HG03175 (cell line): ENCODE results near the gene PITHD1.
"Not testable (repeated sequence)": the region's sequence is repeated elsewhere in the genome, so short reads cannot be mapped to it uniquely, and the experiment has no call there.

Experiments
- ATAC-seq: cut with Tn5 transposase; IDR thresholded peaks from one replicate; pipeline ENCODE4 v1.9.1; 2021; ENCODE audit warnings: mild to moderate bottlenecking, moderate library complexity; ENCODE audit not compliant: unreplicated experiment

Gene PITHD1

DNA sequence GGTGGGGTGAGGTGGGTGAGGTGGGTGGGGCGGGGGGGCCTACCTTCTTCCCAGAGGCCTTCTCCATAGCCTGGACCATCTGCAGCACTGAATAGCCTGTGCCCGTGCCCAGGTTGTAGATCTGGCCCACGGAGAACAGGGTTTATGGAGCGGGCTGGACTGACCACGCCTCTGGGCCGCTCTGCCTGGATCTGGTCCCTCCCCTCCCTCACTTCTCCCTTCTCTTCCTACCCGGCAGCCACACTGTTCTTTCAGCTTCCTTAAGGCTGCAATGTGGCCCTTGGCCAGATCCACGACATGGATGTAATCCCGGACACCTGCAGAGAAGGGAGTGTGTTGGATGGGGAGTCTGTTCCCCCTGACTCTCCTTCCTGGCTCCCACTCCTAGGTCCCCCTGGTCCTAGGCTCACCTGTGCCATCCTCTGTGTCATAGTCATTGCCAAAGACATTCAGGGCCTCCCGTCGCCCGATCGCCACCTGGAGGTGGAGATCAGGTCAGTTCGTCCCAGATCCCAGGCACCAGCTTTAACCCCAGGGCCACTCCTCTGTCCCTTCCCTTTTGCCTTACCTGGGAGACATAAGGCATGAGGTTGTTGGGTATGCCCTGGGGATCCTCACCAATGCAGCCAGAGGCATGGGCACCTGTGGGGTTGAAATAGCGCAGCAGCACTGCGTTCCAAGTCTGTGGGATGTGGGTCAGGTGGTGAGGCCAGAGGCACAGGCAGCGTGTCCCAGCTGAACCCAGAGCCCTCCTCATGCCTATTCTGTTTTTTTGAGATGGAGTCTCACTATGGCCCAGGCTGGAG lies 18.5 kb downstream of the PITHD1 start:
- ATAC-seq = no peak

DNA sequence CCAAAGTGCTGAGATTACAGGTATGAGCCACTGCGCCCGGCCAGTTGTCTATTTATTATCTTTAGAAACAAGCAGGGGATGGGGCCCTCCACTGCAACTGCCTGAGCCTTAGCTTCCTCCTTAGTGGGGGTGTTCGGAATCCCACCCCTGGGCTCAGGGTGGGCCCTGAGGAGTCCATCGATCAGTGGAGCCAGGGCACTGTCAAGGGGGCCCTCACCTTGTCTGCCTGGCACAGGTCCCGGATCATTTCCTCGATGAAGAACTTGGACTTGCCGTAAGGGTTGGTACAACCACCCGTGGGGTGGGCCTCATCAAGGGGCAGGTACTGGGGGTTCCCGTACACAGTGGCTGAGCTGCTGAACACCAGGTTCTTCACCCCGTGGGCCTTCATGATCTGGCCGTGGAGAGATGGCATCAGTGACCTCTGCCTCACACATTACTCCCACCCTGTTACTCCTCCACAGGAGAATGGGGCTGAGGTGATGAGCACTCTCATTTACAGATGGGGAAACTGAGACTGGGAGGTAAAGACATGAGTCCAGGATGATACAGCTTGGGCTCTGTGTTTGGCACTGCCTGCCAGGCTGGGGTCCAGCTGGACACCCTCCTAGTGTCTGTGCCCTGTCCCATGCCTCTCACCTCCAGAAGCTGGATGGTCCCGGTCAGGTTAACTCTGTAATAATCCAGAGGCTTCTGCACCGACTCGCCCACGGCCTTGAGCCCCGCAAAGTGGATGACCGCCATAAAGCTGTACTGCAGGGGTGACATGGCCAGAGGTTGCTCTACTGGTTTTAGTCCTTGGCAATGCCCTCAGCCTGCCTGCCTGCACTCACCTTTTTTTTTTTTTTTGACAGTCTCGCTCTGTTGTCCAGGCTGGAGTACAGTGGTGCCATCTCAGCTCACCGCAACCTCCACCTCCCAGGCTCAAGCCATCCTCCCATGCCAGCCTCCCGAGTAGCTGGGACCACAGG lies 19.5 kb downstream of the PITHD1 start:
- ATAC-seq = no peak

DNA sequence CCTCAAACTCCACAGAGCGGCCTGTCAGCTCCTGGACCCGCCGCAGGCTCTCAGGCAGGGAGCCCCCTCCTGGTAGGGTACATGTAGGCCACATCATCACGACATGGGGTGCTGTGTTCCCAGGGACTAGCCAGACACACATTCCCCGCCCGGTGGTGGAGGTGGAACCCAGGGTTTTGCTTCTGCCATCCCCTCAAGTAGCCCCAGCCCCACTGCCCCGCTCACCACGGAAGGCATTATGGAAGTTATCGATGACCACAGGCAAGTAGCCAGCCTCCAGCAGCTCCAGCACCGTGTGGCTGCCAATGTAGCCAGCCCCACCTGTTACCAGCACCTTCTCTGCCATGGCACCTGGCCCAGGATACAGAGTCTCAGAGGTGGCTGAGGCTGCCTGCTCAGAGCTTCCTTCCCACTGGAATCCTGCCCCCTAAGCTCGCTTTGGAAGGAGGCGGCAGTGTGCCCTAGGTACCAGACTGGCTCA lies 20.5 kb downstream of the PITHD1 start:
- no peak for ATAC-seq

DNA sequence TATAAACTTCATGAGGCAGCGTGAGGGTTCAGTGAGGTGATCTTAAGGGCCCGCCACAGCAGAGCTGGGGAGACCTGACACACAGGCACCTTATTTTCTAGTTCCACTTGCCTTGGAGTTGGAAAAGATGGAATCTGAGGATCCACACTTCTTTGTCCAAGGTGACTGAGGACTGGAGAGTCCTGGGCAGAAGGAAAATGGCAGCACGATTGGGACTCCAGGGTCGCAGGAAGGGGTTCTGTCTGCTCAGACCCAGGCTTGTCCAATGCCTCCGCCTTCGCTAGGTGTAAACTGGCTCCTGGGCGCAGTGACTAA lies 21.0 kb downstream of the PITHD1 start:
- no peak for ATAC-seq

DNA sequence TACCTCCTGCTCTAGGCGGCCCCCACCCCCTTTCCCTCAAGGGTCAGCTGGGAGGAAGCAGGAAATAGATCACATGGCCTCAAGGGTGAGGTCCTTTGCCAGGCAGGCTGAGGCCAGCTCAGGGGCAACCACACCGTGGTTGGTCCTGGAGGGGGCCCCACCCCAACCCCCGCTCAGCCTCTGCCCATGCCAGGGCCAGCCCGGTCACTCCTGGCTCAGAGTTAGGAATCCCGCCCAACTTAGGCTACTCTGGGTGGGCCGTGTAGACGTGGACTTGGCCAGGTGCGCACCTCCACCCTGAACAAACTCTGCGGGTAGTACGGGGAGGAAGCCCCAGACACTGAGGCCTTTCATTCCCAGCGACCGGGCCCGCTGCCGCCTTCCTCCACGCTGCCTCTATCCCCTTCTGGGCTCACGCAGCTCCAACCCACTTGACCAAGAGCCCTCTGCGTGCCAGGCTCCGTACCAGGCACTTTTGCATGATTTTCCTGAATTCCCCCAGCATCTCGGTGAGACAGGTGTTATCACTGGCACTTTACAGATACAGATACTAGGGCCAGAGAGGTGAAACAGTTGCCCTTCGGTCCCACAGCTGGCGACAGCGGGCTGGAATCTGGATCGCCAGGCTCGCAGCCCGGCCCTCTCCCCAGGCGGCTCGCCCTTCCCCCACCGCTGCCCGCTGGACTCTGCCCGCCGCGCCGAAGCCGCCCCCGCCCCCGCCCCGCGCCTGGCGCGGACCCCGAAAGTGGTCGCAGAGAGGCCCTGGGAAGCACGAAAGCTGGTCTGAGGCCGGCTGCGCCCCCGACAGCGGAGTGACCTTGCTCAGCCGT lies 21.6 kb downstream of the PITHD1 start:
- ATAC-seq = peak; percentile 2

DNA sequence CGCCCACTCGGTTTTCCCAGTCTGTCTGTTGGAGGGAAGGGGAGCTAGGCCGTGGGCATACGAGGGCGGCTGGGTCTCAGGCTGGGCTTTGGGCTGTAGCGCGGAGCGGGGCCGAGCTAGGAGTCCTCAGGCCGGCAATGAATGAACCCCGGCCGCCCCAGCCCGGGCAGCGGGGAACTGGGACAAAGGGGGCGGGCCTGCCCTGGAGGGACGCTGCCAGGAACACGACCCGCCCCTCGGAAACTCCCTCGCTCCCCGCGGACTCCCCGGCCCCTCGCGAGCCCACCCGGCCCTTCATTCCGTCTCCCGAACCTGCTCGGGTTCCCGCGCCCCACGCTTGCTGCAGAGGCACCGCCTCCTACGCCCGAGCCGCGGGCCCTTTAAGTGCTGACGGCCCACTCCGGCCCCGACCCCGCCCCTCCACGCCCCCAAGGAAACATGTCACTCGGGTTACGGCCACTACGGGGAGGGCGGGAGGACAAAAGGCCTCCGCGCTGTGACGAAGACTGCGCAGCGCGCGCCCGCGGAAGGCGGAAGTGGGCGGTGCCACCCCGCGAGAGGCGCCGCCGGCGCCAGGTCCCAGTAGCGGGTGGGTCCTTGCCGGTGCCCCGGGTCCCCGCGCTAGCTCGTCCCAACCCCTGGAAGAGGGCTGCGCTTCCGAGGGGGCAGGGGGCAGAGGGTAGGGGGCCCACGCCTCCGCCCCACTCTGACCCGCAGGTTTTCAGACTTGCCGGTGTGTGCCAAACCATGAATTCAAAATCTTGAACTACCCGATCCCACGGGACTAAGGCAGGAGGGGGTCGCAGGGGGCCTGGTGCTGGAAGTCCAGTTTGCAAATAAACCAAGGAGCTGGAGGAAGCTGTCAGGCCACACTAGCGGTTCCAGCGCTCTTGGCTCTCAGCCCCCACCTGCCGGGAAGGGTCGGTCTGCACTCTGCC lies 22.5 kb downstream of the PITHD1 start, which contains the start of gene GALE:
Gene GALE (minus strand): TSS at position 355 of the 938 bp plus-strand sequence. CDS start 1,747 bp downstream, outside the sequence.
- ATAC-seq = peak; percentile 87

DNA sequence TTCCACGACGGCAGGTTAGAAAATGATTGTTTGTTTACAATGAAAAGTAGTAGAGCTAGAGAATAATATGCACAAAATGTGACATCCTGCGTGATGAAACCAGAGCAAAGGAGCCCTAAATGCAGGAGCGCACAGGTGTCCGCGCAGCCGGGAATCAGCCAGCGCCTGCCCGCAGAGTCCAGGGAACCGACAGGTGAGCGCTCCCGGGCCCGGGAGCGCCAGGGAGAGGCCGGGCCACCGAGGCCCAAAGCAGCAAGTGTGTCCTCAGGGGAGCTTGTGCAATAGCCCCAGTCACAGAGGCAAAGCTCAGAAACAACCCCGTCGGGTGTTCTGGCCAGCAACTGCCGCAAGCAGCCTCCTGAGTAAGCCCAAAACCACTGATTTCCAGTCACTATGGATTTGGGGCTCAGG lies 23.1 kb downstream of the PITHD1 start:
- no peak for ATAC-seq

DNA sequence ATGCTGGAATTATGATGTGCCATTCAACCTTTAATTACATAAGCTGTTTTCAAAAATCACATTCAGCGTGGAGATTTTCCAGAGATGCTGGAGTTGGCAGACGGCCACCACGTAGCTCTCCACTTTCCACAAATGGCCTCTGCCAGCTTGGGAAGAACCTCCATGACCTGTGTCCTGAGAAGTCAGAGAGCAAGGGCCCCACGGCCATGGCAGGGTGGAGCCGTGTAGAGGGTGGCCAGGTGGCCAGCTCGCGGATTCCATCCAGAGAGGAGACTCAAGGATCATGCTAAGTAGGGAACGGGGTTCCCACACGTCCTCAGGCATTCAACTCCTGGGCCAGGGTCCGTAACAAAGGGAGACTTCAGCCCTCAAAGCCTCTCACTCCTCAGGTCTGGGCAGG lies 23.7 kb downstream of the PITHD1 start:
- ATAC-seq = no peak

DNA sequence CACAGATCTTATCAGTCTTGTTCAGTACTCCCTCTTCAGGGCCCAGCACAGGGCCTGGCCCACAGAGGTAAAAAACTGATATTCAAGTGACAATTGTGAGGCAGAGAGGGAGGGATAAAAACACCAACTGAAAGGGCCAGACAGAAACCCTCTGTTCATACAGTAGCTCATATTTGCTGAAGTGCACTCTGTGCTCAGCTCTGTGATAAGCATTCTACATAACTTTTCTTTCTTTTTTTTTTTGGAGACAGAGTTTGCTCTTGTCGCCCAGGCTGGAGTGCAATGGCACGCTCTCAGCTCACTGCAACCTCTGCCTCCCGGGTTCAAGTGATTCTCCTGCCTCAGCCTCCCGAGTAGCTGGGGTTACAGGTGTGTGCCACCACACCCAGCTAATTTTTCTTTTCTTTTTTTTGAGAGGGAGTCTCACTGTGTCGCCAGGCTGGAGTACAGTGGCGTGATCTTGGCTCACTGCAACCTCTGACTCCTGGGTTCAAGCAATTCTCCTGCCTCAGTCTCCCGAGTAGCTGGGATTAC lies 24.7 kb downstream of the PITHD1 start:
- ATAC-seq = not testable (repeated sequence)

DNA sequence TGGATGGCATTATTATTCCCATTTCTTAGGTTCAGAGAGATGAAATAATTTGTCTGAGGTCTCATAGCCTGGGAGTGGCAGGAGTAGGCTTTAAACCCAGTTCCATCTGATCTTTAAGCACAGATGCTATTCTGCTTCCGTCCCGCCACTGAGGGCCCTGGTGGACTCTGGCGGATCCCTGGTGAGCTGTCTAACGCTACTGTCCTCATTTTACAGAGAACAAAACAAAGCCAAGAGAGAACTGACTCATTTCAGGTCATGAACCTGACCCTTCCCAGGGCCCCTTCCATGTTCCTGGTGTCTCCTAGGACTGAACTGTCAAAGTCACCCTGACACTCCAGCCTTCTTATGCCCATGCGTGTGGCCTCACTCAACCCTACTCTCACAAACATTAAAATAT lies 25.5 kb downstream of the PITHD1 start:
- ATAC-seq = no peak

DNA sequence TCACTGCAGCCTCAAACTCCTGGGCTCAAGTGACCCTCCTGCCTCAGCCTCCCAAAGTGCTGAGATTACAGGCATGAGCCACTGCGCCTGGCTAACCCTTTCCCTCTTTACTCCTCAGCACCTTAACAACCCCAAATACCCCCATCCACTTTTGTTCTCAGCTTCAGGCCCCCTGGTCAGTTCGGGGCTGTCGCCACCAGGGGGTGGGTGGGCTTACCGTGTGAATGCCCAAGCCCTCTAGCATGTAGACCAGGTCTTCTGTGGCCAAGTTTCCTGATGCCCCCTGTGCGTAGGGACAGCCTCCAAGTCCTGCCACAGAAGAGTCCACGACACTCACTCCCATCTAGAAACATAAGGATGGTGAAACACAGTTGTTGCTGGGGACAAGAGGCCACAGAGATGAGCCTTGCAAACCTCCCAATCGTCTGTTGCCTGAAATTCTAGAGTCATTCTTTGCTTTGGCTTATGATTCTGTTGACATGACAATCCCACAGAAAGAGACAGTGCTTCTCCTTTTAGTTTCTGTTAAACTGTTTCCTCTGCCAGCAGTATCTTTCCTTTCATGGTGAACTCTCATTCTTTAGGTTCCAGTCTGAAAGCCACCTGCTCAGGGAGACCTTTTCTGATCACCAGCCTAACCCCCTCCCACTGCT lies 26.1 kb downstream of the PITHD1 start:
- no peak for ATAC-seq

DNA sequence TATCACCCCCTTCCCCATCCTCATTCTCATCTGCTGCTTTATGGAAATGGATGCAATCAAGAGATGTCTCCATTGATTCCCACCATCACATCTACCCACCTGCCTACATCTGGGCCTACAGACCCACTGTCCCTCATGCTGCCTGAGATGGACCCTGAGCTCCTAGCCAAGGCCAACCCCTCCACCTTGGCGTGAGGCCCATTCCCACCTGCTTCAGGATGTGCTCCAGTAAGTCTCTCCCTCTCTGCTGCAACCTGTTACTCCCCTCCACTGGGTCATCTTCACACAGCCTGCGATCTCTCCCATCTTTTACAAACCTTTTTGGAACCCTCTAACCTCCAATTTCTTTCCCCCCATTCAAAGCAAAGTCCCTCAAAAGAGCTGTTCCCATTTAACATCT lies 26.8 kb downstream of the PITHD1 start:
- ATAC-seq = no peak

DNA sequence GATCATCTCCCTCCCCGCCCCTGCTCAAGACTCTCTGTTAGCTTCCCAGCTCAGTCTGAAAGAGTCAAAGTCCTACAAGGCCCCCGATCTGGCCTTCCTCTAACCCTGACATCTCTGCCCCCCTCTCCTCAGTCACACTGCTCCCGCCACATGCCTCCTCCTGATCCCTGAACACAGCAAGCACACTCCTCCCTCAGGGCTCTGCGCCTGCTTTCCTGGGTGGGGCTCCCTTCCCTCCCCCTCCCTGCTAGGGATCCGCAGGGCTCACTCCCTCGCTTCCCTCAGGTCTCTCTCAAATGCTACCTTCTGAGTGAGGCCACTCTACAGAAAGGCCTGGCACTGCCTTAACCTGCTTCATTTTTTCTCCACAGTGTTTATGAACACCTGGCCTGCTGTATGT lies 28.1 kb downstream of the PITHD1 start:
- ATAC-seq = no peak

DNA sequence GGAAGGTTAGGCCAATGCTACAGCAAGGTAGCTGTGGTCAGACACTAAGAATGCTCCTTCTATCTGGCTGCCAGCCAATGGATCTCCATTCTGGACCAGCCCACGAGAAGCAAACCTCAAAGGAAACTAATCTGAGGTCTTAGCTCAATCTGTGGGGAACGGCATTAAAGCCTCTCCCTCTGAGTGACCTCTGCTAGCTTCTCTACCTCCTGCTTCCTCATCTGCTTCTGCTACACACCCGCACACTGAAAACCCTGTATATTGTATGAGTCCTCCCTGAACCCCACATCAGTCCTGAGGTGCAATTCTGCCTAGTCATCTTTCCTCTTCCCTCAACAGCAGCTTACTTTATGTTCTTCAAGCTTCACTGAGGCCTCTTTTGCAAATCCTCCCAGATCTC lies 29.2 kb downstream of the PITHD1 start:
- ATAC-seq = no peak

DNA sequence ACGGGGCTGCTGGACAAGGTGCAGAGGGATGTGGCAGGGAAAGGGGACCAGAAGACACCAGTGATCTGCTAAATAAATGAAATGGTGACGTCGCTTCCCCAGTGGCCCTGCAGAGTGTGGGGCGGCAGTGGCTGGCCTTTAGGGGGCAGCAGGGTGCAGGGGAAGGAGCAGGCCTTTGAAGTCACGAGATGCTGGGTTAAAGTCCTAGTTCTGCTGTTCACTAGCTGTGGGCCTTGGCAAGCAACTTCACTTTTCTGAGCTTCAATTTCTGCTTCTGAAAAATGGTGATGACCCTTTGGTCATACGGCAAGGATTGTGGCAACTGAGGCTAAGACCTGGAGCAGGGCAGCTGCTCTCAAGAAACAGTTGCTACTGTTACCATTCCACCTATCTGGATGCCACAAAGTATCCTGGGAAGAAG lies 31.5 kb downstream of the PITHD1 start:
- no peak for ATAC-seq

DNA sequence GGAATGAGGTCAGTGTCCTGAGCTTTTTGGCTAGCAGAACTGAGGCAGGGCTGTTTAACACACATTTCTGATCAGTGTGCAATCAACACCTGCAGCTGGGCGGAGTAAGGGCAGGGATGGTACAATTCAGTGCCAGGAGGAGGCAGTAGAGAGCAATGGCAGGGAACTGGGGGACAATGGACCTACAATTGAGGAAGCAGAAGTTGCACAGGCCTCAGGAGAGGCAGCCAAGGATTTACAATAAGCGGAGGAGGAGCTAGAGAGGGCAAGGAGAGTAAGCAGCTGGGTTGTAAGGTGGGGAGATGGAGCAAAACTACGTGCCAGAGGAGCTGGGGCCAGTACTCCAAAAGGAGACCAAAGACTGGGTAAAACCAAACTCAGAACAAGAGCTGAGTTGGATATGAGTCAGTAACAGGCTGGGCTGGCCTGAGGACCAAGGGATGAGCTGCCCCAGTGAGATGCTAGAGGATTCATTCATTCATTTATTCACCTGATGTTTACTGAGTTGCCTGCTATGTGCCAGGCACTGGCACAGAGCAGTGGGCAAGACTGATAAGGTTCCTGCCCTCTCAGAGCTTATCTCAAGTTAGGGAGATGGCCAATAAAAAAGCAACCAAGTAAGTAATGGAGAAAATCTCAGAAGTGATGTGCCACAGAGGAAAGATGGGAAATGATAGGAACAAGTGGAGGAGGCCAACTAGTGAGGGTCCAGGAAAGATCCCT lies 32.8 kb downstream of the PITHD1 start:
- no peak for ATAC-seq

DNA sequence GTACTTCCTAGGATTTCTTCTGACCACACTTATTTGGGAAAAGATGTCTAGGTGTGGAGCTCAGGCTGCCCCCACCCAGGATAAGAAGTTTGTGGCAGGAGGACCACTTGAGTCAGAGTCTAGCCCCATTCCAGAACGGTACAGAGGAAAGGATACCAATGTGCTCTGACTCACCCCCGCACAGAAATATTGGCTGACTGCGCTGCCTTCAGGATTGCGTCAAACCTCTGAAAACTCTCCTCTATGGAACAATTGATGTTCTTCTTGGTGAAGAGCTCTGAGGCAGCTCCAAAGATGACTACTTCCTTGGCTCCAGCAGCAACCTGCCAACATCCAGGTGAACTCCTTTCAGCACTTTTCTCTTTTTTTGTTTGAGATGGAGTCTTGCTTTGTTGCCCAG lies 35.8 kb downstream of the PITHD1 start:
- no peak for ATAC-seq

DNA sequence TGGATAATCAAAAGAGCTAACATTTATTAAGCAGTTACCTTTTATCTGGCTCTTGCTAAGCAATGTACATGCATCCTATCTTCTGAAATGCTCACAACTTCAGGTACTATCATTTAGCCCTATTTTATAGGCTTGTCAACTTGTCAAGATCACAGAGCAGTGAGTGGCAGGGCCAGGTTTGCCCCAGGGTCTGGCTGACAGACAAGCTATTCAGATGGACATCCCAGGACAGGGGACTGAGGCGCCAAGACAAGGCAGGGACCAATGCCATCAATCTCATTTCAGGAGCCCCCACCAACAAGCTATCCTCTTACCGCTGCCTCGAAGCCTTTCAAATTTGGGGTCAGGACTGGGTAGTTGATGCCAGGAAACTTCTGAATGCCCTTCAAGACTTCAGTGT lies 38.1 kb downstream of the PITHD1 start:
- ATAC-seq = no peak
